ENCODE data around the gene TCEA3.

Gene TCEA3

DNA sequence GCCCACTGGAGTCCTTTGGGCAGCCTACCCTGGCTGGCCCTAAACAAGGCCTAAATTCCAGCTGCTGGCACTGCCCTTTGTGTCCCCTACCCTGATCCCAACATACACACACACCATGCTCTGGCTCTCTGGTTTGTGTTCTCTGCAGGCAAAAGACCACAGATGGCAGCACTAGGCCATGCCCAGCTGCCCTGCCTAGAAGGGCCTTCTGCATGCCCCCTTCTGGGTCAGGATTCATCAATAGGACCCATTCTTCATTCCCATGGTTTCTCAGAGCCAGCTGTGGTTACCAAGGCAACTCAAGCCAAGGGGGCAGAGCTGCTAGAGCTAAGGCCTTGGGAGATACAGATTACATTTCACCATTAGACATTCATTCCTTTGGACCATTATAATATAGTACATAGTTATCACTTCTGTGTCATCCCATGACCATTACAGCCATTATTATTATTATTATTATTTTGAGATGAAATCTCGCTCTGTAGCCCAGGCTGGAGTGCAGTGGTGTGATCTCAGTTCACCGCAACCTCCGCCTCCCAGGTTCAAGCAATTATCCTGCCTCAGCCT, 42.0 kb upstream of the TCEA3 start:
- Histone ChIP-seq H3K9ac (ENCODE audit: insufficient read length, low read depth) (no peak overlapping the region), H3K9me3 (ENCODE audit: insufficient read depth, low read length) (no peaks in the 10 kb centered on the region), H3K27me3 (ENCODE audit: insufficient read depth, insufficient read length) (no peaks in the 10 kb centered on the region), H3K4me3 (ENCODE audit: insufficient read length, low read depth) (no peak overlapping the region), H3K4me1 (ENCODE audit: insufficient read depth, insufficient read length) (no peaks in the 10 kb centered on the region), H3K36me3 (ENCODE audit: insufficient read depth, insufficient read length, low read length) (no peaks in the 10 kb centered on the region)
- no peak for DNase-seq (ENCODE audit: low read depth, low spot score)
- TF ChIP-seq SUZ12 (IDR thresholded peaks at IDR 0.05; ENCODE audit: extremely low read depth, insufficient read depth, insufficient read length) (no peak), ZNF274 (IDR thresholded peaks at IDR 0.05; ENCODE audit: low read depth, low read length) (no peak)

DNA sequence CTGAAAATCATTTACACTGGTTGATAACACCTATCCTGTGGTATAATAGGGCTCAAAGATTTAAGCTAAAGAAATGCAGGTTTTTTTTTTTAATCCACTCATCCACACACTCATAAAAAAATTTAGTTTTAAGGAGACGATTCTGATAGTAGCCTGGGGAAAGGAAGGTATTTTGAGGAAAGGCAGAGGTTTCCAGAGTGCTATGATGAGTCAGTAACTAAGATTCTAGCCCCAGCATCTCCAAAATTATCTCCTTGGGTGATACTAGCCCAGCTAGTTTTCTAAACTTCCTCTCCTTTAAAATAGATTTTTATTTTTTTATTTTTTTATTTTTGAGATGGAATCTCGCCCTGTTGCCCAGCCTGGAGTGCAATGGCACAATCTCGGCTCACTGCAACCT, 38.7 kb upstream of the TCEA3 start:
- TF ChIP-seq ZNF274 (IDR thresholded peaks at IDR 0.05; ENCODE audit: low read depth, low read length) (no peak), YY1 (IDR thresholded peaks at IDR 0.05; ENCODE audit: insufficient read depth, insufficient read length) (no peak), SUZ12 (IDR thresholded peaks at IDR 0.05; ENCODE audit: extremely low read depth, insufficient read depth, insufficient read length) (no peak)
- no peaks in the 10 kb centered on the region for H3K27me3 ChIP-seq (ENCODE audit: insufficient read depth, insufficient read length)
- H3K9me3 ChIP-seq (ENCODE audit: insufficient read depth, low read length): no peaks in the 10 kb centered on the region
- H3K4me3 ChIP-seq (ENCODE audit: insufficient read length, low read depth): no peak overlapping the region
- no peak overlapping the region for H3K9ac ChIP-seq (ENCODE audit: insufficient read length, low read depth)
- H3K4me1 ChIP-seq (ENCODE audit: insufficient read depth, insufficient read length): no peaks in the 10 kb centered on the region
- H3K36me3 ChIP-seq (ENCODE audit: insufficient read depth, insufficient read length, low read length): peaks cover 5% of the 10 kb centered on the region
- DNase-seq (ENCODE audit: low read depth, low spot score): no peak

- Histone ChIP-seq H3K9ac (ENCODE audit: insufficient read length, low read depth) (no peak overlapping the region), H3K27me3 (ENCODE audit: insufficient read depth, insufficient read length) (no peaks in the 10 kb centered on the region), H3K36me3 (ENCODE audit: insufficient read depth, insufficient read length, low read length) (peaks cover 6% of the 10 kb centered on the region), H3K9me3 (ENCODE audit: insufficient read depth, low read length) (no peaks in the 10 kb centered on the region), H3K4me3 (ENCODE audit: insufficient read length, low read depth) (no peak overlapping the region), H3K4me1 (ENCODE audit: insufficient read depth, insufficient read length) (no peaks in the 10 kb centered on the region)
- DNase-seq (ENCODE audit: low read depth, low spot score): no peak
- TF ChIP-seq YY1 (IDR thresholded peaks at IDR 0.05; ENCODE audit: insufficient read depth, insufficient read length): no peak
- TF ChIP-seq ZNF274 (IDR thresholded peaks at IDR 0.05; ENCODE audit: low read depth, low read length): no peak
- TF ChIP-seq SUZ12 (IDR thresholded peaks at IDR 0.05; ENCODE audit: extremely low read depth, insufficient read depth, insufficient read length): no peak
Observed at GRCh38 chr1:23462766-23463165, 38.2 kb upstream of the TCEA3 start.

- Histone ChIP-seq H3K36me3 (ENCODE audit: insufficient read depth, insufficient read length, low read length) (peaks cover 15% of the 10 kb centered on the region), H3K9ac (ENCODE audit: insufficient read length, low read depth) (no peak overlapping the region), H3K4me1 (ENCODE audit: insufficient read depth, insufficient read length) (no peaks in the 10 kb centered on the region), H3K4me3 (ENCODE audit: insufficient read length, low read depth) (no peak overlapping the region), H3K27me3 (ENCODE audit: insufficient read depth, insufficient read length) (no peaks in the 10 kb centered on the region), H3K9me3 (ENCODE audit: insufficient read depth, low read length) (no peaks in the 10 kb centered on the region)
- TF ChIP-seq SUZ12 (IDR thresholded peaks at IDR 0.05; ENCODE audit: extremely low read depth, insufficient read depth, insufficient read length) (no peak), YY1 (IDR thresholded peaks at IDR 0.05; ENCODE audit: insufficient read depth, insufficient read length) (no peak), ZNF274 (IDR thresholded peaks at IDR 0.05; ENCODE audit: low read depth, low read length) (no peak)
- DNase-seq (ENCODE audit: low read depth, low spot score): no peak
Observed at GRCh38 chr1:23461050-23461449, 36.5 kb upstream of the TCEA3 start.

DNA sequence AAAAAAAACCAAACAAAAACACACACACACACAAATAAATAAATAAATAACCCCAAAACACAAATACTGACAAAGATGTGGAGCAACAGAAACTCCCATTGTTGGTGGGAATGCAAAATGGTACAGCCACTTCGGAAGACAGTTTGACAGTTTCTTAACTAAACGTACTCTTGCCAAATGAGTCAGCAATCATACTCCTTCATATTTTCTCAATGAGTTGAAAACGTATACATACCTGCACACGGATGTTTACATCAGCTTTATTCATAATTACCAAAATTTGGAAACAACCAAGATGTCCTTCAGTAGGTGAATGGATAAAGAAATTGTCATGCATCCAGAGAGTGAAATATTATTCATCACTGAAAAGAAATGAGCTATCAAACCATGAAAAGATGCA, 36.0 kb upstream of the TCEA3 start:
- no peak overlapping the region for H3K4me3 ChIP-seq (ENCODE audit: insufficient read length, low read depth)
- peaks cover 20% of the 10 kb centered on the region for H3K36me3 ChIP-seq (ENCODE audit: insufficient read depth, insufficient read length, low read length)
- DNase-seq (ENCODE audit: low read depth, low spot score): no peak
- TF ChIP-seq ZNF274 (IDR thresholded peaks at IDR 0.05; ENCODE audit: low read depth, low read length) (no peak), SUZ12 (IDR thresholded peaks at IDR 0.05; ENCODE audit: extremely low read depth, insufficient read depth, insufficient read length) (no peak), YY1 (IDR thresholded peaks at IDR 0.05; ENCODE audit: insufficient read depth, insufficient read length) (no peak)
- no peaks in the 10 kb centered on the region for H3K4me1 ChIP-seq (ENCODE audit: insufficient read depth, insufficient read length)
- no peaks in the 10 kb centered on the region for H3K9me3 ChIP-seq (ENCODE audit: insufficient read depth, low read length)
- no peak overlapping the region for H3K9ac ChIP-seq (ENCODE audit: insufficient read length, low read depth)
- H3K27me3 ChIP-seq (ENCODE audit: insufficient read depth, insufficient read length): no peaks in the 10 kb centered on the region

DNA sequence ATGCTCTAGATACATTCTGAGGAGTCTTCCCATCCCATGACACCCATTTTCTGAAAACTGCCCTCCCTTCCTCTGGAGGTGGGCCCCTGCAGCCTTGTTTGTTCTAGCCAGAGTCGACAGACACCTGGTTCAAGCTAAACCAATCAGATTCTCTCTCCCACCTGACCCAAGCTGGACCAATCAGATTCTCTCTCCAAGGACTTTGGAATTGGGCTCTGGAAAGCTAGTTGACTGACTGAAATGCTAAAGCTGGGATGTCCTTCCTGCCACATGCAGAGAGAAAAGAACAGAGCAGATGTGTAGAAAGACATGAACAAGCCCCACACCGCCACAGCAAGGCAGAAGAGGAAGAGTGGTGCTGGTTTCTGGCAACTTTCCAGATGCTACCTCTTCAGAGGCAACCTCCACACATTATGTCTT, 34.8 kb upstream of the TCEA3 start:
- DNase-seq (ENCODE audit: low read depth, low spot score): no peak
- Histone ChIP-seq H3K9me3 (ENCODE audit: insufficient read depth, low read length) (no peaks in the 10 kb centered on the region), H3K36me3 (ENCODE audit: insufficient read depth, insufficient read length, low read length) (peaks cover 32% of the 10 kb centered on the region), H3K9ac (ENCODE audit: insufficient read length, low read depth) (no peak overlapping the region), H3K27me3 (ENCODE audit: insufficient read depth, insufficient read length) (no peaks in the 10 kb centered on the region), H3K4me3 (ENCODE audit: insufficient read length, low read depth) (no peak overlapping the region), H3K4me1 (ENCODE audit: insufficient read depth, insufficient read length) (no peaks in the 10 kb centered on the region)
- TF ChIP-seq SUZ12 (IDR thresholded peaks at IDR 0.05; ENCODE audit: extremely low read depth, insufficient read depth, insufficient read length) (no peak), YY1 (IDR thresholded peaks at IDR 0.05; ENCODE audit: insufficient read depth, insufficient read length) (no peak), ZNF274 (IDR thresholded peaks at IDR 0.05; ENCODE audit: low read depth, low read length) (no peak)

GRCh38 chr1:23456226-23456625, 31.7 kb upstream of the TCEA3 start:
- Histone ChIP-seq H3K9ac (ENCODE audit: insufficient read length, low read depth) (no peak overlapping the region), H3K36me3 (ENCODE audit: insufficient read depth, insufficient read length, low read length) (peaks cover 58% of the 10 kb centered on the region), H3K27me3 (ENCODE audit: insufficient read depth, insufficient read length) (no peaks in the 10 kb centered on the region), H3K4me1 (ENCODE audit: insufficient read depth, insufficient read length) (no peaks in the 10 kb centered on the region), H3K4me3 (ENCODE audit: insufficient read length, low read depth) (no peak overlapping the region), H3K9me3 (ENCODE audit: insufficient read depth, low read length) (no peaks in the 10 kb centered on the region)
- no peak for TF ChIP-seq YY1 (IDR thresholded peaks at IDR 0.05; ENCODE audit: insufficient read depth, insufficient read length)
- TF ChIP-seq SUZ12 (IDR thresholded peaks at IDR 0.05; ENCODE audit: extremely low read depth, insufficient read depth, insufficient read length): no peak
- TF ChIP-seq ZNF274 (IDR thresholded peaks at IDR 0.05; ENCODE audit: low read depth, low read length): no peak
- no peak for DNase-seq (ENCODE audit: low read depth, low spot score)

Measured in NT2/D1 (cell line).